ENCODE results near the gene ADK. TPM values are rescaled to one million over a fixed set of nuclear protein-coding genes. Genes with fewer than 3 reads are reported as not detected.
"Not testable (repeated sequence)": the region's sequence is repeated elsewhere in the genome, so short reads cannot be mapped to it uniquely, and the experiment has no call there.

ADK gene
- total and polyA plus RNA-seq, 4 experiments from 2014 or later: 33.7 to 66.6 (median 51.0) TPM

DNA sequence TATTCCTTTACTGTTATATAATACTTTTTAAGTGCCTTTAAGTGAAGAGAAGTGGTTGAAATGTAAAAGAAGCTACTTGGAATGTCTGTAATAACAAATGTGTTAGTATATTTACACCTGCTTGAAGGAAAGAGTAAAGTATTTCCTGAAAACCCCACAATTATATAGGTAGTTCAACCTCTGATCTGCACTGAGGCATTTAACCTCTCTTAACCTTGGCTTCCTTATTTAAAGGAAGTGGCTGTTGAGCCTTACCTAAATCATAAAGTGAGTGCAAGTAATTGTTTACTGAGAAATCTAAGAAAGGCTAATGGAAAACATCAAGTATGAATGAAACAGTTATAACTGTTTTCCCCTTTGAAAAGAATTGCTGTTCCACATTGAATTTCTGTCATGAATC lies 294.5 kb downstream of the ADK start:
- intact Hi-C loops (cut with micrococcal nuclease): no loop called here
- Histone ChIP-seq H3K36me3 (ENCODE audit: insufficient read depth, low read length) (no peaks in the 10 kb centered on the region), H3K27ac (ENCODE audit: low read depth, low read length) (no peak overlapping the region), H3K9me3 (ENCODE audit: control insufficient read depth in 1 of 2, low read length in 2 of 2) (no peaks in the 10 kb centered on the region), H3K4me1 (ENCODE audit: insufficient read depth, low read length) (peaks cover 9% of the 10 kb centered on the region), H3K27me3 (ENCODE audit: insufficient read depth, low read length) (no peaks in the 10 kb centered on the region), H3K4me3 (ENCODE audit: low read length in 2 of 2) (no peak overlapping the region)
- H3K4me1 Mint-ChIP-seq: peaks cover 6 to 11% (median 11%) of the 10 kb centered on the region in 4 donors
- peaks cover 0 to 2% (median 0%) of the 10 kb centered on the region in 8 donors for H3K9me3 Mint-ChIP-seq
- H3K36me3 Mint-ChIP-seq: peaks cover 1 to 14% of the 10 kb centered on the region in 2 donors
- no peaks in the 10 kb centered on the region for H3K27me3 Mint-ChIP-seq
- CTCF ChIA-PET (ENCODE audit: partially characterized antibody): no interaction called here
- no peak overlapping the region for H3K27ac Mint-ChIP-seq
- DNase-seq: peak in 3 of 5 donors; percentile 1 to 14 (median 6)
- POLR2A ChIA-PET (ENCODE audit: partially characterized antibody): no interaction called here
- no peak overlapping the region for H3K4me3 Mint-ChIP-seq

DNA sequence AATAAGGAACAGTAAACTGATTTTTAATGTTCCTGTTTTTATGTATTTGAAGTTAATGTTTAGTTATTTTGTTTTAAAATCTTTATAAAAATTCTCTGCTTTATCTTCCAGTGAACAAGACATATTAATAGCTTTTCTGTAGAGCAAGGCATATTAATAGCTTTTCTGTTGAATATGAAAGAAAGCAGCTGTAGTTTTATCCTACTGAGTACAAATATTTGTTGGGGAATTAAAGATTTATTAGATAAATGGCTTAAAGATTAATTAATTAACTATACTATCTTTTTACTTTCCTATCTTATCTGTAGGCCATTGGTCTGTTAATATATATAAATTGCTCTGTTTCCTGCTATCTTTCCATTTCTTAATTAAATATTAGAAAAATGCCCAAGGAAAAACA lies 299.6 kb downstream of the ADK start:
- ChIA-PET POLR2A (ENCODE audit: partially characterized antibody) (no interaction called here), CTCF (ENCODE audit: partially characterized antibody) (no interaction called here)
- Mint-ChIP-seq H3K36me3 (peaks cover 0 to 21% of the 10 kb centered on the region in 2 donors), H3K4me3 (no peak overlapping the region), H3K27ac (no peak overlapping the region), H3K9me3 (no peaks in the 10 kb centered on the region), H3K4me1 (peaks cover 1 to 6% (median 3%) of the 10 kb centered on the region in 4 donors), H3K27me3 (no peaks in the 10 kb centered on the region)
- no peaks in the 10 kb centered on the region for H3K36me3 ChIP-seq (ENCODE audit: insufficient read depth, low read length)
- H3K9me3 ChIP-seq (ENCODE audit: control insufficient read depth in 1 of 2, low read length in 2 of 2): no peaks in the 10 kb centered on the region
- H3K4me3 ChIP-seq (ENCODE audit: low read length in 2 of 2): no peak overlapping the region
- no peak overlapping the region for H3K27ac ChIP-seq (ENCODE audit: low read depth, low read length)
- H3K27me3 ChIP-seq (ENCODE audit: insufficient read depth, low read length): no peaks in the 10 kb centered on the region
- no peak for DNase-seq
- intact Hi-C loops (cut with micrococcal nuclease): no loop called here
- H3K4me1 ChIP-seq (ENCODE audit: insufficient read depth, low read length): peaks cover 3% of the 10 kb centered on the region

DNA sequence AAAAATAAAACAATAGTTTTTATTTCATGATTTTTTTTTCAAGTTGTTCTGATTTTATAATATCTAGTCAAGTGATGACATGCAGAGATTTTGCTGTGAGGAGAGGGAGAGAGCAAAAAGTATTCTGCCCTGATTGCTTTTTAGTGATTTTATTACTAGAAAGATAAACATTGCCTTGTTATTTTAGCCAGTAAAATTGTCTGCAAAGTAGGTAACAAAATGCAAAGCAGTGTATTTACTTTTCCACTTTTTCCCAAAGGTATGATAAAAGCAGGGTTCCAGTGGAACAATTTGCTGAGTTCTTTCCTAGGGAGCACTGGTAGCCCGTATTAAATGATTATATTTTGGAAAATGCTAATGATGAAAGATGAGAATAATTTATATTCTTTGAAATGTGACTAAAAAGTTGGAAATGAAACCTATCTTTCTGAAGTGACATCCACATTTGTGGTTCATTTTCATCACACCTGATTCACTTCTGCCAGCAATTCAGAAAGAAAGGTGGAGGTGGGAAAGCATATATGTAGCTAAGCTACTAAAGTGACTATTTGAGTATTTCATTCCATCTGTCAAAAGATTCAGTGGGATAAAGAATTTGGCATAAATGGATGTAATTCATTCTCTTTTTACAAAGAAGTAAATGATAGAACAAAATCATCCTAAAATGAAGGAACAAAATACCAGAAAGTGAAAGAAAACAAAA lies 300.3 kb downstream of the ADK start:
- Mint-ChIP-seq H3K4me1 (peaks cover 0 to 5% (median under 1%) of the 10 kb centered on the region in 4 donors), H3K4me3 (no peak overlapping the region), H3K27ac (no peak overlapping the region), H3K9me3 (peaks cover 0 to 5% (median 0%) of the 10 kb centered on the region in 8 donors), H3K36me3 (peaks cover 5 to 25% of the 10 kb centered on the region in 2 donors), H3K27me3 (no peaks in the 10 kb centered on the region)
- Histone ChIP-seq H3K4me3 (ENCODE audit: low read length in 2 of 2) (no peak overlapping the region), H3K27ac (ENCODE audit: low read depth, low read length) (no peak overlapping the region), H3K27me3 (ENCODE audit: insufficient read depth, low read length) (no peaks in the 10 kb centered on the region), H3K4me1 (ENCODE audit: insufficient read depth, low read length) (no peaks in the 10 kb centered on the region), H3K9me3 (ENCODE audit: control insufficient read depth in 1 of 2, low read length in 2 of 2) (no peaks in the 10 kb centered on the region), H3K36me3 (ENCODE audit: insufficient read depth, low read length) (no peaks in the 10 kb centered on the region)
- intact Hi-C loops (cut with micrococcal nuclease): no loop called here
- no peak for DNase-seq
- CTCF ChIA-PET (ENCODE audit: partially characterized antibody): no interaction called here
- POLR2A ChIA-PET (ENCODE audit: partially characterized antibody): no interaction called here

DNA sequence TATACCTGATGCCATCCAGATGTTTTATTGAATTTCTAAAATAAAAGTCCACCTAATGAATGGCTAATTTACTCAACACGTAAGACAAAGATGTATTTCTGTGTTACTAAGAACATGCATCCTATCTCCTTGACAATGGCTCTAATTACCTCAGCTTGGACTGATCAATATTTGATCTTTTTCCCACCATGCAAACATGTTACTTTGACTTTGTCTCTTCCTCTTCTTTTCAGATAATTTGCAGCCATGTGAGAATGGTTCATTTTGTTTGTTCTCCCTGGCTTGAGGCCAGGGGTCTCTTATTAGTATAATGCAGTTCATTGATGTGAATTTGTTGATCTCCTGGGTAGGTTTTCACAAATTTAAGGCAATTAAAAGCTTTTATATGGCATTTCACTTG lies 302.1 kb downstream of the ADK start:
- H3K9me3 Mint-ChIP-seq: peaks cover 0 to 11% (median 5%) of the 10 kb centered on the region in 8 donors
- DNase-seq: no peak
- Histone ChIP-seq H3K36me3 (ENCODE audit: insufficient read depth, low read length) (no peaks in the 10 kb centered on the region), H3K4me1 (ENCODE audit: insufficient read depth, low read length) (no peaks in the 10 kb centered on the region), H3K27me3 (ENCODE audit: insufficient read depth, low read length) (no peaks in the 10 kb centered on the region), H3K27ac (ENCODE audit: low read depth, low read length) (no peak overlapping the region), H3K4me3 (ENCODE audit: low read length in 2 of 2) (no peak overlapping the region), H3K9me3 (ENCODE audit: control insufficient read depth in 1 of 2, low read length in 2 of 2) (no peaks in the 10 kb centered on the region)
- H3K4me1 Mint-ChIP-seq: peaks cover 0 to 5% (median 2%) of the 10 kb centered on the region in 4 donors
- H3K36me3 Mint-ChIP-seq: peaks cover 11 to 35% of the 10 kb centered on the region in 2 donors
- intact Hi-C loops (cut with micrococcal nuclease): no loop called here
- ChIA-PET CTCF (ENCODE audit: partially characterized antibody) (no interaction called here), POLR2A (ENCODE audit: partially characterized antibody) (no interaction called here)
- peak overlapping the region in 1 of 7 donors; percentile 43 for H3K27ac Mint-ChIP-seq
- no peaks in the 10 kb centered on the region for H3K27me3 Mint-ChIP-seq
- no peak overlapping the region for H3K4me3 Mint-ChIP-seq

DNA sequence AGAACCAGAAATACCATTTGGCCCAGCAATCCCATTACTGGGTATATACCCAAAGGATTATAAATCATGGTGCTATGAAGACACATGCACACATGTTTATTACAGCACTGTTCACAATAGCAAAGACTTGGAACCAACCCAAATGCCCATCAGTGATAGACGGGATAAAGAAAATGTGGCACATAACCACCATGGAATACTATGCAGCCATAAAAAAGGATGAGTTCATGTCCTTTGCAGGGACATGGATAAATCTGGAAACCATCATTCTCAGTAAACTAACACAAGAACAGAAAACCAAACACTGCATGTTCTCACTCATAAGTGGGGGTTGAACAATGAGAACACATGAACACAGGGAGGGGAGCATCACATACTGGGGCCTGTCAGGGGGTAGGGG lies 306.5 kb downstream of the ADK start:
- CTCF ChIA-PET (ENCODE audit: partially characterized antibody); H3K27me3 Mint-ChIP-seq; POLR2A ChIA-PET (ENCODE audit: partially characterized antibody); H3K27me3 ChIP-seq (ENCODE audit: insufficient read depth, low read length); H3K9me3 ChIP-seq (ENCODE audit: control insufficient read depth in 1 of 2, low read length in 2 of 2); H3K27ac ChIP-seq (ENCODE audit: low read depth, low read length); H3K4me3 Mint-ChIP-seq; H3K4me1 Mint-ChIP-seq; DNase-seq; intact Hi-C loops (cut with micrococcal nuclease); H3K4me1 ChIP-seq (ENCODE audit: insufficient read depth, low read length); H3K36me3 ChIP-seq (ENCODE audit: insufficient read depth, low read length); H3K4me3 ChIP-seq (ENCODE audit: low read length in 2 of 2); H3K27ac Mint-ChIP-seq: not testable (repeated sequence)
- Mint-ChIP-seq H3K9me3 (peaks cover 0 to 11% (median 5%) of the 10 kb centered on the region in 8 donors), H3K36me3 (peaks cover 11 to 29% of the 10 kb centered on the region in 2 donors)

DNA sequence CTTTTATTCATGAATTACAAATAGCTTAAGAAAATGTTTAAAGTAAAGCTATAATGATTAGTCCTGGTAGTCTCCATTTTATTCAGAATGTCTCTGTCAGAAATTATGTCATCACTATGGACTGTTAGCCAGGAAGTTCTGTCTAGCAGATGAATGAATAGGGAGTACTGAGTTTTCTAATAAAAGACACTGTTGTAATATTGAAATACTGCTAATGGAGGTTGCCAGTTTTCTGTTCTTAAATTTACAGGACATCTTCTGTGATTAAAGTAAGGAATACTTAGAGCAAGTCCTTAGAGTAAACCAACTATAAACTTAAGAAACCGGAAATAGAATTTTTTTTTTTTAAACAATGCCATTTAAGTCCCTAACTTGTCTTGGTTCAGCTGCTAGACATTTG lies 309.8 kb downstream of the ADK start:
- no peak overlapping the region for H3K27ac Mint-ChIP-seq
- Histone ChIP-seq H3K9me3 (ENCODE audit: control insufficient read depth in 1 of 2, low read length in 2 of 2) (no peaks in the 10 kb centered on the region), H3K27me3 (ENCODE audit: insufficient read depth, low read length) (no peaks in the 10 kb centered on the region), H3K4me3 (ENCODE audit: low read length in 2 of 2) (no peak overlapping the region), H3K36me3 (ENCODE audit: insufficient read depth, low read length) (no peaks in the 10 kb centered on the region), H3K4me1 (ENCODE audit: insufficient read depth, low read length) (no peaks in the 10 kb centered on the region), H3K27ac (ENCODE audit: low read depth, low read length) (no peak overlapping the region)
- H3K9me3 Mint-ChIP-seq: peaks cover 0 to 9% (median 4%) of the 10 kb centered on the region in 8 donors
- intact Hi-C loops (cut with micrococcal nuclease): no loop called here
- H3K4me1 Mint-ChIP-seq: peaks cover 2 to 7% (median 5%) of the 10 kb centered on the region in 4 donors
- peaks cover 10 to 21% of the 10 kb centered on the region in 2 donors for H3K36me3 Mint-ChIP-seq
- H3K27me3 Mint-ChIP-seq: no peaks in the 10 kb centered on the region
- no peak for DNase-seq
- CTCF ChIA-PET (ENCODE audit: partially characterized antibody): no interaction called here
- no peak overlapping the region for H3K4me3 Mint-ChIP-seq
- POLR2A ChIA-PET (ENCODE audit: partially characterized antibody): interaction anchor here (1.4 kb wide), 1 partner anchor 30 kb away, joined by 3 read pairs; no protein-coding TSS in a partner anchor

DNA sequence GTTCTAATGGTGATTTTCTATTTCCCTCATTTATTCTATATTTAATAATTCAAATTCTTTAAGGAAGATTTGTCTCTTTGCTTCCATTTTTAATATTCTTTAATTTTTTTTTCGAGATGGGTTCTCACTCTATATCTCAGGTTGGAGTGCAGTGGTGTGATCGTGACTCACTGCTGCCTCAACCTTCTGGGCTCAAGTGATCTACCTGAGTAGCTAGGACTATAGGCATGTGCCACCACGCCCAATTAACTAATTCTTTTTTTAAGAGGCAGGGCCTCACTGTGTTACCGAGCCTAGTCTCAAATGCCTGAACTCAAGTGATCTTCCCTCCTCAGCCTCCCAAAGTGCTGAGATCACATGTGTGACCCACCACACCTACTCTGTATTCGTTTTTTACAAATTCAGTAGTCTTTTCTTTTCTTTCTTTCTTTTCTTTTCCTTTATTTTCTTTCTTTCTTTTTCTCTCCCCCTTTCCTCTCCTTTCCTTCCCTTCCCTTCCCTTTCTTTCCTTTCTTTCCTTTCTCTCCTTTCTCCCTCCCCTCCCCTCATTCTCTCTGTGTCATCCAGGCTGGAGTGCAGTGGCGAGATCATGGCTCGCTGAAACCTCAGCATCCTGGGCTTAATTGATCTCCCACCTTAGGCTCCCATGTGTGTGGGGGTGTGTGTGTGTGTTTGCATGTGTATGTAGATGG lies 323.1 kb downstream of the ADK start:
- no peaks in the 10 kb centered on the region for H3K27me3 Mint-ChIP-seq
- H3K36me3 Mint-ChIP-seq: peaks cover 17 to 34% of the 10 kb centered on the region in 2 donors
- no peak overlapping the region for H3K27ac Mint-ChIP-seq
- H3K27ac ChIP-seq (ENCODE audit: low read depth, low read length): no peak overlapping the region
- intact Hi-C loops (cut with micrococcal nuclease): no loop called here
- H3K4me1 ChIP-seq (ENCODE audit: insufficient read depth, low read length): no peaks in the 10 kb centered on the region
- CTCF ChIA-PET (ENCODE audit: partially characterized antibody): no interaction called here
- no peaks in the 10 kb centered on the region for H3K36me3 ChIP-seq (ENCODE audit: insufficient read depth, low read length)
- peaks cover 0 to 4% (median 3%) of the 10 kb centered on the region in 4 donors for H3K4me1 Mint-ChIP-seq
- POLR2A ChIA-PET (ENCODE audit: partially characterized antibody): no interaction called here
- H3K9me3 ChIP-seq (ENCODE audit: control insufficient read depth in 1 of 2, low read length in 2 of 2): no peaks in the 10 kb centered on the region
- H3K4me3 Mint-ChIP-seq: no peak overlapping the region
- H3K27me3 ChIP-seq (ENCODE audit: insufficient read depth, low read length): no peaks in the 10 kb centered on the region
- peaks cover 0 to 2% (median 0%) of the 10 kb centered on the region in 8 donors for H3K9me3 Mint-ChIP-seq
- DNase-seq: no peak
- no peak overlapping the region for H3K4me3 ChIP-seq (ENCODE audit: low read length in 2 of 2)

Measured in CD4-positive, alpha-beta memory T cell (primary cell).